G401 (cell line): ENCODE results near the gene CP. TPM values are rescaled to one million over a fixed set of nuclear protein-coding genes. Genes with fewer than 3 reads are reported as not detected.
"Not testable (repeated sequence)": the region's sequence is repeated elsewhere in the genome, so short reads cannot be mapped to it uniquely, and the experiment has no call there.

Source experiments
- DNase-seq: peaks from one replicate; pipeline ENCODE4 v3.0.0-alpha.2; 2015; ENCODE audit warnings: low spot score
- in situ Hi-C: cut with HindIII; loops from 2 replicates; pipeline ENCODE4 v1.10.0; 2016; ENCODE audit warnings: low sequenced_read_pairs, mixed read lengths
- total RNA-seq: library from RNA; depleted of rRNA; stranded (reverse); fragments of >200 nt; shearing (Covaris generic); gene quantifications from 2 replicates; pipeline ENCODE4 v1.2.3, GENCODE V29; 2014

CP gene
- total RNA-seq, 1 experiment from 2014 or later, result 119 TPM

DNA sequence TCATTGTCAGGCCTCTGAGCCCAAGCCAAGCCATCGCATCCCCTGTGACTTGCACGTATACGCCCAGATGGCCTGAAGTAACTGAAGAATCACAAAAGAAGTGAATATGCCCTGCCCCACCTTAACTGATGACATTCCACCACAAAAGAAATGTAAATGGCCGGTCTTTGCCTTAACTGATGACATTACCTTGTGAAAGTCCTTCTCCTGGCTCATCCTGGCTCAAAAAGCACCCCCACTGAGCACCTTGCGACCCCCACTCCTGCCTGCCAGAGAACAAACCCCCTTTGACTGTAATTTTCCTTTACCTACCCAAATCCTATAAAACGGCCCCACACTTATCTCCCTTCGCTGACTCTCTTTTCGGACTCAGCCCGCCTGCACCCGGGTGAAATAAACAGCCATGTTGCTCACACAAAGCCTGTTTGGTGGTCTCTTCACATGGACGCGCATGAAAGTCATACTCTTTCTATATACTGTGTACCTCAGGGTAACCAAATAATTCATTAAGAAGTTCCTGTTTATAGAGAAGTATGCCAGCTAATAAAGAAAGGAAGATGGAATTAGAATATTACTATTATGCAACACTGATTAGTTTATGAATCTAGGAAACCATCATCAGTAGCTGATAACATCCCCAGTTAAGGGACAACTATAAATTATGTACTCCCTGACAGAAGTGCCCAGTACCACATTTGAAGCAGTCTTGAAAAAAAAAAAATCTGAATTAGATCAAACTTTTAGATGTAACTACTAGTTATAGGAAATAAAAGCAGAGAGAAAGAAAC lies 24.6 kb downstream of the CP start:
- in situ Hi-C loops, DNase-seq: not testable (repeated sequence)

GRCh38 chr3:149195221-149195620 lies 26.4 kb downstream of the CP start:
- DNase-seq, result no peak
- in situ Hi-C loops, result no loop called here

- DNase-seq, result no peak
- in situ Hi-C loops, result no loop called here
Measured at GRCh38 chr3:149188494-149188893, 33.1 kb downstream of the CP start.

DNA sequence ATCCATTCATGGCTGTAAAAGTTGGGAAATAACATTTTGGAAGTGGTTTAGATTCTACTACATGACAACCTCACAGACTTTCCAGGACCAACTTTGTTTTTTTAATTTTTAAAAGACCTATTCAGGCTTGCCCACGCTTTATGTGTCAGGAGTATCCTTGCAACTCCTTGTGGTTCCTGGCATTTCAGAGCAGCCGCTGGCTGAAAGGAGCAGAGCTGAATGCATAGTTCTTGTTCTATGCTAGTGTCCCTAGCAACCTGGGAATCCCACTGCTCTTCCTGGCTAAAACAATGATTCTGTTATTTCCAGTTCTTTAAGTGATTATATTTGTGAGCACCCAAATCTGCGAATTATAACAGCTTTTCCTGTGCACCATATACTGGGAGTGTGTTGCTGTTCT lies 34.9 kb downstream of the CP start:
- DNase-seq, result peak; percentile 9
- in situ Hi-C loops, result no loop called here

- DNase-seq, result peak; percentile 17
- in situ Hi-C loops, result no loop called here
Measured at GRCh38 chr3:149186219-149186618, 35.4 kb downstream of the CP start.

GRCh38 chr3:149181182-149181581 lies 40.4 kb downstream of the CP start:
- in situ Hi-C loops, result no loop called here
- DNase-seq, result no peak

GRCh38 chr3:149180057-149180573 lies 41.5 kb downstream of the CP start:
- DNase-seq, result peak; percentile 49

DNA sequence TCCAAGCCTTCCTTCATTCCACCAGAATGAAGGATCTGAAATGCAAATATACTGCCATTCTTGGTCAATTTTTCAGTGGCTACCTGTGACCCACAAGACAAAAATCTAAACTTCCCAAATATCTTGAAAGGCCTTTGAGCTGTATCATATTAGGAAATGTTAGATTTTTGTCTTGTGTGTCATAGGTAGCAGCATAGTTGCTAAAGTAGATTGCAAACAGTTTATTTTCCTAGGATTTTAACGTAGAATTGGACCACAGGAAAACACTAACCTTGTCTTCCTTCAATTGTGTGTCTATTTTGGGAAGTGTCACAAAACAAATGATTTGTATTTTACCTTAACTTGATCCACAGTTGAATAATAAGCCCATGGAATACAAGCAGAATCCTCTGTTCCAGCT lies 42.4 kb downstream of the CP start:
- no peak for DNase-seq
- in situ Hi-C loops, result no loop called here

More at GRCh38 chr3:149180057-149180573, 41.5 kb downstream of the CP start:
- in situ Hi-C loops, result no loop called here

GRCh38 chr3:149177122-149177521 lies 44.5 kb downstream of the CP start:
- DNase-seq, result no peak
- in situ Hi-C loops, result no loop called here

DNA sequence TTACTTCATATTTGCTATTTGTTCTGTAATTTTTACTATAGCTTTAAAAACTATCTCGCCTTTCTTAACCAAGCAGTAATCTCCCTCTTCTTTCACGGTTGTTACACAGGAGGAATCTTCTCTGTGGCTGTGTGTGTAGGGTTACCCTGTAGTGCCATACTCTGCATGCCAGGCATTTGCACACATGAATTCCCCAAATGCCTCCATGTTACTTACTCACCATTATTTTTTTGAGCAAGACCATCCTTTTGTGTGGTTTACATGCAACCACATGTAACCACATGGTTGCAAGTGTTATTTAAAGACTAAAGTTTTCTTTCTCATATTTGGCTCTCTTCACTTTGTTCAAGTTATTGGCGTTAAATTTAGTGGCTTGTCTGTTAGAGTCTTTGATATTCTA lies 46.7 kb downstream of the CP start:
- no peak for DNase-seq
- in situ Hi-C loops, result no loop called here

DNA sequence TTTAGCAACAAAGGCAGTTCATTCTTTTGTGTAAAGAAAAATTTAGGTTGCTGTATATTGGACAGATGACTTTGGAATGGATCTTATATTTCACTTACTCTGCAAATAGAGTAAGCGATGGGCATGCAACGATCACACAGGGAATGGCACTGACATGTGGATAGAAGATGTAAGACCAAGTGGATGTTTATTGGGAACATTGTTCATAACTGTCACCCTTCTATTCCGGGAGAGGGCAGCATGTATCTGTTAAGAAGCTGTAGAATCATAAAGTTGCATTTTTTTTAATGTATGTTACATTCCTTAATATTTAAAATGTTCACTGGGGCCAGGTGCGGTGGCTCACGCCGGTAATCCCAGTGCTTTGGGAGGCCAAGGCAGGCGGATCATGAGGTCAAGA lies 51.0 kb downstream of the CP start:
- DNase-seq, result no peak
- in situ Hi-C loops, result no loop called here

- in situ Hi-C loops, result no loop called here
- no peak for DNase-seq
Measured at GRCh38 chr3:149167898-149168297, 53.7 kb downstream of the CP start.

DNA sequence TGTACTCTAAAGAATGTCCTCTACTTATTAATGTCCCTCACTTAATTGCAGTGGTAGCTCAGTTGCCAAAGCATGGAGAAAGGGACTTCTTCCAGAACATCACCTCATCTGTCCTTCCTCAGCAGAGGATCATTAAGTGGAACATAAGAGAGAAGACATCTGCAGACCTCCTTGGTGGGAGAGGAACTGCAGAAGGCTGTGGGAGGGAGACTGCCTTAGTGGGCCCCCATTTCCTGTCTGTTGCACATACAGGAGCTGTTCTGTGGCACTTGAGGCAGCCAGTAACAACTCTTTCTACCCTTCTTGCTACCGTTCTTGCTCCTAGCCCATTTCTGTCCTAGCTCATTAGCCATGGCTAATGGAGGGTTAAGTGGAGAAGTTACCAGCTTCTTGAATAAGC lies 58.6 kb downstream of the CP start:
- in situ Hi-C loops, result no loop called here
- DNase-seq, result no peak

DNA sequence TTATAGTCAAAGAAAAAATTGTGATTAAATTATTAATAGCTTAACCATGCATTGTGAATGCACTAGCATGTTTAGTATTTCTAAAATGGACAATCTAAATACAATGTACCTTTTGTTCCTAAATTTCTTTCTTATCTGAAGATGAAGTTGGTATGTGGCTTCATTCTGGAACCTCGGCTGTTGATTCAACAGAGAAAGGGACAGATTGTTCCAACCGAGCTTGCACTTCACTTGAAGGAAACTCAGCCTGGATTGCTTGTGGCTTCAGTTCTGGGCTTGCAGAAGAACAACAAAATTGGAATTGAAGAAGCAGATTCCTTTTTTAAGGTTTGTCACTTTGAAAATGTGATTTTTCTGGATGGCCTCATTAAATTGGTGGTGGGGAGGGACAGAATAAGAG lies 59.6 kb downstream of the CP start:
- DNase-seq, result no peak
- in situ Hi-C loops, result no loop called here

GRCh38 chr3:149160754-149161300 lies 60.8 kb downstream of the CP start:
- DNase-seq, result no peak
- in situ Hi-C loops, result no loop called here

DNA sequence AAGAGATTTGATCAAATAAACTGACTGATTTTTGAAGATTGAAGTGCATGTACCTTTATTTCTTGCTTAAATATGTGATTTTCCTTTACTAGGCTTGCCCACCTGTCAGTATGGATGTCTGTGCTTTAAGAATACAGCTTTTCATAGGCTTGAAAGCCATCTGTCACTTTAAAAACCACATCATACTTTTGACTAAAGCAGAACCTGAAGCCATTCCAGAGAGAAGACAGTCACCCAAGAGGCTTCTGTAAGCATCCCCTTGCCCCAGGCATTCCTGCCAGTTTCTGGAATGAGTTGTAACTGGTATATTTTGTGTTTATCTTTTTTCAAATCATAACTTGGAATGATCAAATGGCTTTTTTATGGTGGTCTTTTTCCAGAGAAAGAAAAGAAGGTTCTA lies 68.2 kb downstream of the CP start:
- DNase-seq, result no peak
- in situ Hi-C loops, result no loop called here

GRCh38 chr3:149152420-149152819 lies 69.2 kb downstream of the CP start:
- DNase-seq, result no peak
- in situ Hi-C loops, result no loop called here

DNA sequence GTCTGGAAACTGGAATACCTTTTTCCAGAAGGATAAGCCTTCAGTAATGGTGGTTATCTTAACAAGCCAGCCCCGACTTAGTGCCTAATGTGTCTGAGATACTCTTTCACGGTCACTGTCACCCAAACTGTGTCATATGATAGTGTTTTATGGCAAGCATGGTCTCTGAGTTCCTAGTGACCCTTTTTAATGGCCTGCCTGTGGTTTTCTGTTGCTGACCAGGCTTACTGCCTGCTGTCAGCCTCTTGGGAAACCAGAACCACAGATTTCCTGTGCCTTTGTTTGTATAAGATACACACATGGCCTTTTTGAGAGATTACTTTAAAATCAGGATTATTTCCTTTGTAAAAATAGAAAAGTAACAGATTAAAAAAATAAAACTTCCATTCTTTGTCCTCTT lies 69.8 kb downstream of the CP start:
- in situ Hi-C loops, result no loop called here
- DNase-seq, result no peak

DNA sequence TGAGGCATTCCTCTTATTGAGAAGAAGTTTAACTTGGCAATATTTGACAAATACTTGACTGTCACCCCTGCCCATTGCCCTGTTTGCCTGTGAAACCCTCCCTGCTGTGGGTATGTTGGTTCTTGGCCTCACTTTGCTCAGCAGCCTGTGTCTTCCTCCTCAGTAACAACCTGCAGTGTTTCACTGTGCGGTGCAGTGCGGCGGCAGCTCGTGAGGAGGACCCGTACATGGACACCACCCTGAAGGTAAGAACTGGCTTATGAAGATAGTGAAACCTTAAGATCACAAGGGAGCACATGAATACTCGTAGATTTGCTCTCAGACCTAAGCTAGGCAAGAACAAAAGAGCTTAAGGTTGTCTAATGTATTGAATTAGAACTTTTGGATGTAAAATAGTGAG lies 71.2 kb downstream of the CP start:
- in situ Hi-C loops, result no loop called here

DNA sequence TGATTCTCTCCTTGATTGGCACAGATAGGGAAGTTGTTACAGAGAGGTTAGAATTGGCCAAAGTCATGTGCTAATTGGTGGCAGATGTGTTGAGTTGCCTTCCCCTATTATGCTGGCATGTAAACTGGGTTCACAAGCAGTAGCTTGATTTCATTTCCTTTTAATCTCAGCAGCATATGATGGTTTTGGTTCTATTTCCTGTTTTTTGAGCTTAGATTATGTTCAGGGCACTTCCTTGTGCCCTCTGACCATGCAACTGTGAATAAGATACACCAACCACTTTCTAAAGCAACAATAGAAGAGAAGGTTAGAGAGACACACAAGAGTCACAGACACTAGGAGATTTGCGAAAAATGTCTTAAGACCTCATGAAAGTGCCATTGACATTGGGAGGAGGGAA lies 75.7 kb downstream of the CP start:
- DNase-seq, result no peak
- in situ Hi-C loops, result no loop called here

More for the DNA sequence above, 71.2 kb downstream of the CP start:
- DNase-seq, result no peak

GRCh38 chr3:149145356-149145755 lies 76.3 kb downstream of the CP start:
- no peak for DNase-seq
- in situ Hi-C loops, result no loop called here
